ENCODE data around the gene GNAQ. TPM values are rescaled to one million over a fixed set of nuclear protein-coding genes. Genes with fewer than 3 reads are reported as not detected.

GNAQ gene
- total and polyA plus RNA-seq, 2 of the 4 experiments (the other 2 are of a cell fraction) = 23.1 to 50.7 TPM

DNA sequence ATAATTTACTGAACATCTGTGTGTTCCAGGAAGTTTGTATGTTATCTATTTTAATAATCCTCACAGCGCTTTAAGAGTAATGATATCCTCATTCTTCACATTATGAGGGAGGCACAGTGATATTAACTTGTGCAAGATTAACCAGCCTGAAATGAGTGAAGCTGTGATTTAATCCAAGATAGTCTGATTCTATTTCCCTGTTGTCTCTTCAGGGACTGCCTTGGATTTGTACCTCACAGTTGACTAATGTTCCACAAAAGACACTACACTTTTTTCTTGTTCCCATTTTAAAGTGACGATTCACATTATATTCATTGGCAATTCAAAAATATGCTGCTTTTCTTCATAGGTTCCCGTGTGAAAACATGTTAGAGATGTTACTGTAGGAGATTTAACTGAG is 258.2 kb downstream of the GNAQ start:
- Histone ChIP-seq H3K18ac (ENCODE audit: low read depth, low read length) (no peak overlapping the region), H4K91ac (ENCODE audit: insufficient read depth, low read depth, low read length) (no peak overlapping the region), H3K36me3 (ENCODE audit: control insufficient read depth, insufficient read depth, low read length) (peaks cover 2% of the 10 kb centered on the region; the same call in 1 of the 2 replicates), H2BK20ac (ENCODE audit: low read depth, low read length) (no peak overlapping the region), H4K5ac (ENCODE audit: low read depth, low read length) (no peak overlapping the region), H3K9me3 (ENCODE audit: control insufficient read depth, insufficient read depth, low read length) (no peaks in the 10 kb centered on the region), H2BK15ac (ENCODE audit: low read depth, low read length) (no peak overlapping the region), H2AFZ (replicated peaks; ENCODE audit: low read length, poor library complexity) (no peak overlapping the region), H3K4me1 (ENCODE audit: control insufficient read depth, insufficient read depth, low read length) (no peaks in the 10 kb centered on the region), H3K27ac (ENCODE audit: insufficient read depth, low read length) (no peak overlapping the region), H3K56ac (ENCODE audit: extremely low read depth, insufficient read depth, low read length) (no peak overlapping the region), H2BK5ac (ENCODE audit: low read depth, low read length, poor library complexity, severe bottlenecking) (no peak overlapping the region), H4K20me1 (ENCODE audit: insufficient read depth, low read length) (no peaks in the 10 kb centered on the region), H2BK120ac (ENCODE audit: low read depth, low read length) (no peak overlapping the region), H3K9me1 (ENCODE audit: insufficient read depth, low read length) (0 out of 2 replicates have a peak, but pooled peaks cover 2% of the 10 kb centered on the region), H3K79me1 (ENCODE audit: low read depth in 1 of 2, low read length in 2 of 2) (peaks cover 3 to 9% of the 10 kb centered on the region in 2 experiments; a peak in 2 of 4 replicates), H2AK5ac (ENCODE audit: low read depth, low read length) (no peak overlapping the region), H2AK9ac (replicated peaks; ENCODE audit: low read depth, low read length, poor library complexity) (no peak overlapping the region), H3K14ac (replicated peaks; ENCODE audit: low read depth, low read length) (no peak overlapping the region), H3K9ac (ENCODE audit: low read depth, low read length) (no peak overlapping the region), H3K4ac (ENCODE audit: low read depth, low read length) (no peak overlapping the region), H3K27me3 (ENCODE audit: control insufficient read depth, insufficient read depth, low read length) (no peaks in the 10 kb centered on the region), H3K4me2 (ENCODE audit: low read depth, low read length) (no peak overlapping the region), H3K23ac (ENCODE audit: low read depth, low read length) (no peak overlapping the region; the same call in 1 of the 2 replicates), H3K4me3 (ENCODE audit: insufficient read depth, low read depth, low read length) (no peak overlapping the region), H4K8ac (ENCODE audit: low read depth in 2 of 2, low read length in 2 of 2) (no peak overlapping the region)
- no CpG with 5 or more reads among the region's 3 CpGs for WGBS, 2 experiments (ENCODE audit: extremely low coverage in 2 of 2, insufficient read length in 1 of 2)
- dilution Hi-C loops (cut with HindIII; ENCODE audit: low sequenced_read_pairs, unreplicated experiment) (no loop called here), in situ Hi-C loops (cut with MboI; ENCODE audit: low sequenced_read_pairs) (no loop called here), intact Hi-C loops (cut with micrococcal nuclease) (no loop called here)
- DNase-seq (no peak), ATAC-seq (ENCODE audit: low read depth) (no peak)
- ChIA-PET CTCF (interaction anchor here (0.9 kb wide), 1 partner anchor 285 kb away, joined by 3 read pairs; no protein-coding TSS in a partner anchor), POLR2A (ENCODE audit: unreplicated experiment) (no interaction called here)
- no peak for TF ChIP-seq FOS (IDR thresholded peaks at IDR 0.05; ENCODE audit: low read depth, low read length)
- TF ChIP-seq CEBPB (IDR thresholded peaks at IDR 0.05; ENCODE audit: low read depth, low read length) = no peak
- no peak for TF ChIP-seq CHD1 (IDR thresholded peaks at IDR 0.05; ENCODE audit: low read depth, low read length)
- TF ChIP-seq NFE2L2 (IDR thresholded peaks at IDR 0.05; ENCODE audit: low read depth, low read length) = no peak
- TF ChIP-seq RFX5 (IDR thresholded peaks at IDR 0.05; ENCODE audit: low read depth, low read length) = no peak
- TF ChIP-seq MAZ (IDR thresholded peaks at IDR 0.05; ENCODE audit: borderline replicate concordance, low read depth, low read length) = no peak
- no peak for TF ChIP-seq MAFK (IDR thresholded peaks at IDR 0.05; ENCODE audit: low read depth, low read length)
- TF ChIP-seq, protein P1, sequence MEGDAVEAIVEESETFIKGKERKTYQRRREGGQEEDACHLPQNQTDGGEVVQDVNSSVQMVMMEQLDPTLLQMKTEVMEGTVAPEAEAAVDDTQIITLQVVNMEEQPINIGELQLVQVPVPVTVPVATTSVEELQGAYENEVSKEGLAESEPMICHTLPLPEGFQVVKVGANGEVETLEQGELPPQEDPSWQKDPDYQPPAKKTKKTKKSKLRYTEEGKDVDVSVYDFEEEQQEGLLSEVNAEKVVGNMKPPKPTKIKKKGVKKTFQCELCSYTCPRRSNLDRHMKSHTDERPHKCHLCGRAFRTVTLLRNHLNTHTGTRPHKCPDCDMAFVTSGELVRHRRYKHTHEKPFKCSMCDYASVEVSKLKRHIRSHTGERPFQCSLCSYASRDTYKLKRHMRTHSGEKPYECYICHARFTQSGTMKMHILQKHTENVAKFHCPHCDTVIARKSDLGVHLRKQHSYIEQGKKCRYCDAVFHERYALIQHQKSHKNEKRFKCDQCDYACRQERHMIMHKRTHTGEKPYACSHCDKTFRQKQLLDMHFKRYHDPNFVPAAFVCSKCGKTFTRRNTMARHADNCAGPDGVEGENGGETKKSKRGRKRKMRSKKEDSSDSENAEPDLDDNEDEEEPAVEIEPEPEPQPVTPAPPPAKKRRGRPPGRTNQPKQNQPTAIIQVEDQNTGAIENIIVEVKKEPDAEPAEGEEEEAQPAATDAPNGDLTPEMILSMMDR (conservative IDR thresholded peaks at IDR 0.05; ENCODE audit: low read depth, low read length) = no peak
- no peak for TF ChIP-seq MXI1 (IDR thresholded peaks at IDR 0.05; ENCODE audit: borderline replicate concordance, low read depth, low read length)
- TF ChIP-seq RAD21 (IDR thresholded peaks at IDR 0.05; ENCODE audit: low read length) = no peak
- no peak for TF ChIP-seq BHLHE40 (IDR thresholded peaks at IDR 0.05; ENCODE audit: low read depth, low read length)
- TF ChIP-seq, protein P2, sequence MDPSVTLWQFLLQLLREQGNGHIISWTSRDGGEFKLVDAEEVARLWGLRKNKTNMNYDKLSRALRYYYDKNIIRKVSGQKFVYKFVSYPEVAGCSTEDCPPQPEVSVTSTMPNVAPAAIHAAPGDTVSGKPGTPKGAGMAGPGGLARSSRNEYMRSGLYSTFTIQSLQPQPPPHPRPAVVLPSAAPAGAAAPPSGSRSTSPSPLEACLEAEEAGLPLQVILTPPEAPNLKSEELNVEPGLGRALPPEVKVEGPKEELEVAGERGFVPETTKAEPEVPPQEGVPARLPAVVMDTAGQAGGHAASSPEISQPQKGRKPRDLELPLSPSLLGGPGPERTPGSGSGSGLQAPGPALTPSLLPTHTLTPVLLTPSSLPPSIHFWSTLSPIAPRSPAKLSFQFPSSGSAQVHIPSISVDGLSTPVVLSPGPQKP (IDR thresholded peaks at IDR 0.05; ENCODE audit: borderline replicate concordance, low read depth, low read length) = no peak
- no peak for TF ChIP-seq SMC3 (IDR thresholded peaks at IDR 0.05; ENCODE audit: low read depth, low read length)
- BruUV-seq (replicated peaks) = no TSS peak

Data from IMR-90 (cell line).